ENCODE measurements around the gene SNW1.

SNW1 gene

GRCh38 chr14:77746064-77746702, 14.8 kb downstream of the SNW1 start:
- no peak for DNase-seq

DNA sequence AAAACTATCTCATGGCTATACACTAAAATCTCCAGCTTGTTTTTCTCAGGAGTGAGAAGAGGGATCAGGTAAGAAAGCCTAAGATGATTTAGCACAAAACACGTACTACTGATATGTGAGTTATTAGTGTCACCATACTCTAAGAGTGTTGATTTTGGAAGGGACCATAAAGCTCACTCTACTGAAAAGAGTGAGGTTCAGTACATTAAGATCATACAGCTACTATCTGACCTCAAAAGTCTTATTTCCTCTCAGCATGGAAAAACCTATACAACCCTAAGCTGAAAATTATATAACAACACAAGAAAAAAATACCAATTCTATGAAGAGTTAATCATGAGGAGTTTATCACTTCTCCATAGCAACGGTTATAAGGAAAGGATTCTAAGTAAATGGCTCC, 19.5 kb downstream of the SNW1 start:
- no peak for DNase-seq

- peak; percentile 20 to 26 for DNase-seq
Measured at GRCh38 chr14:77738559-77739250, 22.3 kb downstream of the SNW1 start.

DNA sequence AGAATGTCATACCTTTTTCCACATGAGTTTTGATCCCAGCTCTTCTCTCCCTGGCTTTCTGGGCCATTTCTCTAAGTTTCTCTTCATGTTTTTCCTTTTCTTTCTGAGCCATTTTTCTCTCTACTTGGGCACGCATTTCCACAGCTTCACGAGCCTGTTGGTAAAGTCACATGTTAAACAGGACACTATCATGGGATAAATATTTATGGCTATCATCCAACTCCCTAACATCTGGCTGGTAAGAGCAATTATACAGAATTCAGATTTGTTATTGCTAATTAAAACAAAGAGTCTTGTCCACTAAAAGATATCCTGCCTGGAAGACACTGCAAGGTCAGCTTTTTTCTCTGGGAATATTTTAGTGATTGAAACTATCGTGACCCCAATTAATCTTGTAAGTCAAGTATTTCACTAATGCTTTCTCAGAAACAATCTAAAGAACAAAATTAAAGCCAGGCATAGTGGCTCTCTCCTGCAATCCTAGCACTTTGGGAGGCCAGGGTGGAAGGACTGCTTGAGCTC, 29.9 kb downstream of the SNW1 start:
- no peak for DNase-seq

- DNase-seq, result no peak
Measured at GRCh38 chr14:77722301-77722700, 38.7 kb downstream of the SNW1 start.

GRCh38 chr14:77721437-77721836, 39.5 kb downstream of the SNW1 start:
- no peak for DNase-seq

DNA sequence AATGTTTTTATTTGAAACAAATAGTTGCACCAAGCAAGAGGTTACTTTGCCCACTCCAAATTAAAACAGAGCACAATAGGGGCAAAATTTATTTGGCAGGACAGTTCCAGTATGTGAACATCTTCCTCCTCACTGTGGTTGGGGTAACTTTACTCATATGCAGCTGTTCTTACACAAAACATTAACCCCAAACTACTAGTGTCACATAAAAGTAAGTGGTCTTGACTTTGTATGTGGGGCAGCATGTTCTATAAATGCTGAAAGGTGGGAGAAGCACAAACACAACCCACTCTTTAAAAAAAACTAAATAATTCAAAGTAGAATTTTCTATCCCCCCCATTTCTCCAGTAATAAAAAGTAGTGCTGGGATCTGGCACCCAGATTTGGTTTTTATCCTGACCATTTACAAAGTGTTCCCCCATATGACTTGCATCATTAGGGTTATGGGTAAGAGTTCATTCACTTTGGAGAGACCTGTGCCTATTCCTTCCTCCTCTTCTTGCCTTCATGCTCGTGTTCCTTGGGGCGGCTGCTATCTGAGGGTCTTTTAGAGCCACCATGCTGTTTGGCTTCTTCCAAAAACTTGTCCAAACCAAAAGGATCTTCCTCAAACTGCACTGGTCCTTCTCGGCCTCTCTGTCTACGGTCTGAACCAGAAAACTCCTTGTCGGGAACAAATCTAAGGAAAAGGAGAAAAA, 43.2 kb downstream of the SNW1 start:
- DNase-seq, result no peak

- no peak for DNase-seq
Measured at GRCh38 chr14:77714926-77715325, 46.0 kb downstream of the SNW1 start.

DNA sequence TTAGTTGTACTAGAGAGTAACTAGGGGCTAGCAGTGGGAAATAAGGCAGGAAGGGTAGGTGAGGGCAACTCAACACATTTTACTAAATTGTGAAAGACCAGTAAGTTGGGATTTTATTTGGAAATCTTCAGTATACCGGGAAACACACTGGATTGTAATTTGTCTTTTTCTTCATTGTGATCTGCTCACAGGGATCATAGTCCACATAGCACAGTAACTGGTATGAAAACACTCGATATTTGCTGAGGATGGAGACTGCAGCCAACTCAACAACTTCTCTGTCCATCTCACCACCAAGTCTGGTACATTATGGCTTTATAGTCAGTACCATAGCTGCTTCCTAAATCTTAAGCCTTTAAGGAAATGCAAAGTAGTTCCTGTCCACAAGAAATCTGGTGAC, 50.6 kb downstream of the SNW1 start:
- DNase-seq, result no peak

GRCh38 chr14:77709412-77709811, 51.5 kb downstream of the SNW1 start:
- DNase-seq, result no peak

DNA sequence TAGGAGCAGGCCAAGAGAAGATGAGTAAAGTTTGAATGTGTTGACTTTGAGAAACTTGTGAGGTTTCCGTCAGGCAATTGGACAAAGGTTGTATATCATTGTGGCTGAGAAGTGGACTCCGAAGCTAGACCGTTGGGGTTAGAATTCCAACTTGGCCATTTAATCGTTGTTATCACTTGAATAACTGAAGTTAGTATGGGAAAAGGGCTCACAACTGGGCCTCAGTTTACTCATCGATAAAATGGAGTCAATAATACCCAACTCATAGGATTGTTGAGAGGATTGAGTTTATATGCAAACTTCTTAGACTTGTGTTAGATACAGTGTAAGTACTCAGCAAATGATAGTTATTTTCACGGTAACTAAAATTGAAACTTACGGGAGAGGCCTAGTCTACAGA, 52.2 kb downstream of the SNW1 start:
- DNase-seq, result no peak

- peak; percentile 87 to 90 for DNase-seq
Measured at GRCh38 chr14:77707724-77708408, 53.1 kb downstream of the SNW1 start, which contains the start of the genes ALKBH1 and SLIRP. Gene ALKBH1 (minus strand): TSS chr14:77708023. CDS start chr14:77708004, 19 bp downstream. Gene SLIRP (plus strand): TSS chr14:77708103. CDS start chr14:77708112, 9 bp downstream.

DNA sequence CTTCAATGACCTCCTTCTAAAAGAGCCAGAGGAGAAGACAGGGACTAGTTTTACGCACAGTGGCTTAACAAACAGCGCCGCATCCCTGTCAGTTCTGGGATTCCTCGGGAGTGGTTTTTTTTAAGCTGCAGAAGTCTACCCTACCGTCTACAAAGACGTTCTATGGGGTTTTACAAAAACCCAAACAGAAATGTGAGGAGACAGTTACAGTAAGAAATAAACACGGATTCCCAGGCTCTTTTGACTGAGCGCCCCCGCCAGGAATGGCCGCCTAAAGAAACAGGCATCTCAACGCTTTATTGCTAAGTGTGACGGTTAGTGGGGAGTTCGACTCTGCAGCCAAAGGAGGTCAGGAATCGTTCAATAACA, 53.6 kb downstream of the SNW1 start:
- no peak for DNase-seq

DNA sequence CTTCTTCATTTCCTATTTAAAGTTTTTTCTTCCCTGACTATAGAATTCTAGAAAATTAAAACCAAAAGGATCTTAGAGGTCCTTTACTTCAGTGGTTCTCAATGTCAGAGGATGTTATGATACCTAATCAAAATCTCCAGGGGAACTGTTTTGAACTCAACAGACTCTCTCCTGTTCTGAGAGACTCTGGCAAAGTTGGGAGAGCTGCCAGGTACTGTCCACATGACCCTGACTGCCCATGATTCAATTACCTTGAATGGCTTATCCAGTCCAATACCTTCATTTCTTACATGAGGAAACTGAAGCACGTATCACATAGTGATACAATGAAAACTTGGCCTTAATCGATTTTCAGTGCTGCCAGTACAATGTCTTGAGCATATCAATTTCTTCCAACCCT, 69.7 kb downstream of the SNW1 start:
- no peak for DNase-seq

DNA sequence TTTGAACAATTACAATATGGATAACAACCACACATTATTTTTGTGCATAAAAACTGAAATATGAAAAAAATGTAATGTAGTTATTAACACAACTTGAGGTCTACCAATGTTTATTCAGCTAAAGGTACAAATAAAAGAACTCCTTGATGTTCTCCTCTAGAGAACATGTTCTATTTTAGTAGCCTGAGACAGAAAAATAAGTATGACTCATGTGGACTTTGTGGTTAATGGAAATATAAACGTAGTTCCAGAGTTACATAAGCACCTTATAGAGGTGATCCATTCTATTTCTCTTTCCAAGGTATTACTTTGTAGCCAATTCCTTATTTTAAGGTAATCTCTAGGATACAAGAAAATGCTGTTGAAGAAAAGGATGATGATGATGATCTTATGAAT, 78.8 kb downstream of the SNW1 start:
- DNase-seq, result no peak

DNA sequence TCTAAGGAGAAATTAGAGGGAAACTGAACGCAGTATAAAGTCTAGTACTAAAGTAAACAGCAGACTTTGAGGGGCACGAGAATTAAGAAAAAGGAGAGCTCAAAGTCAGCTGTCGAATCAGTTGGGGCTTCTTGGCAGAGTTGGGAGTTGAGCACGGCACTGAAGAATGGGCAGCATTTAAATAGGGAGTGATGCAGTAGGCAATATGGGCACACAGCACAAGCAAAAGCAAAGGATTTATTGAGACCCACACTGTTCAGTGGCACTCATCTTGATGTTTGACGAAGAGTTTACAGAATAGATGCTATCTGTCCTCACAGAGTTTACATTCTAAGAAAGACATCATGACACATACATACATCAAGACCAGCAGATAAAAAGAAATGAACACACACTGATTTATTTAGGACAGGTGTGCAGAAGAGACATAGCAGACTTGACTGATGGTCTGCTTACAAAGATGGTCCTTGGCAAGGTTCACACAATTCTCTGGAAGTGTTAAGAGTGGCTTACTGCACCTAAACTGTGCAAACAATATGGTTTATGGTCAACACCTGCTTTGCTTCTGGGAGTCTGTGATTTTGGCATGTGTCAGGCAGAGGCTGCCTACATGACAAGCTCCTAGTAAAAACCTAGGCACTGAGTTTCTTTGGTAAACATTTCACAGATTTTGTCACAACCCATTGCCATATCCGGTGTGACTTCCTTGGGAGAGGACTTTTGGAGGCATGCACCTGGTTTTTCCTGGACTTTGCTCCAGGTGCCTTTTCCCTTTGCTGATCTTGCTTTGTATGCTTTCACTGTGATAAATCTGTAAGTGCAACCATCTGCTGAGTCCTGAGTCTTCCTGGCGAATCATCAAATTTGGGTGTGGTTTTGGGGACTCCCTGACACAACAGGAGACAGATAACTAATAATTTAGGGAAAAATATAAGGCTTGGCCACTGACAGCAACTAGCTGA, 79.5 kb downstream of the SNW1 start:
- no peak for DNase-seq

DNA sequence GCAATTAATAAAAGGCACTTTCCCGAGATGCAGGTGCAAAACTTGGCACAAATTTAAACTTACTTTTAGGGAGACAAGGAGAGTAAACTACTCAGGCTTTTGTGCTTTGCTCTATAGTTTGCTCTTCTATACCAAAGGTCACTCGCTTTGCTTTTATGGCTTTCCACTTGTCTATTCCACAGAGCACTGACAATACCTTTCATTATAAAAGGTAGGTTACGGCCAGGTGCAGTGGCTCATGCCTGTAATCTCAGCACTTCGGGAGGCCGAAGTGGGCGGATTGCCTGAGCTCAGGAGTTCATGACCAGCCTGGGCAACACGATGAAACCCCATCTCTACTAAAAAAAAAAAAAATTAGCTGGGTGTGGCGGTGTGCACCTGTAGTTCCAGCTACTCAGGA, 86.0 kb downstream of the SNW1 start:
- DNase-seq, result no peak

DNA sequence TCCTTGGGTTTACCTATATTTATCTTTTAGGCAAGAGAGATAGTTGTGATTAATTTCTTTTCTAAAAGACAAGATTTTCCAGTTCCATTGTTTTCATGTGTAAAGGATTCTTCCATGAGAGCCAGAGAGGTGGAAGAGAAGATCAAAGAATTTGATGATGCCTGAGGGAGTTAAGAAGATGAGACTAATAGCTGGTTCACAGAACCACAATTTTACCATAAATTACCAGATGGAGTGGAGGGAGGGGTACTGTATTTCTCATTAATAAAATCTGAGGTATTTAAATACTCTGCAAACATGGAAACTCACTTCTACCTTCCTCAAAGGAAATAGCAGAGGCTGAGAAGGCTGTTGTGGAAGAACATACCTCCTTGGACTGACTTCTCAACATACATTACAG, 87.8 kb downstream of the SNW1 start:
- no peak for DNase-seq

Data from stimulated activated CD4-positive, alpha-beta T cell treated with anti-CD3 and anti-CD28 coated beads, Interleukin-2, amount 100 ng/mL, for 24 hours (primary cell).